ENCODE data around the gene CNEP1R1. TPM values are rescaled to one million over a fixed set of nuclear protein-coding genes. Genes with fewer than 3 reads are reported as not detected.

CNEP1R1 gene
- total and polyA plus RNA-seq, 5 donors, result 14.1 to 20.6 (median 17.7) TPM

DNA sequence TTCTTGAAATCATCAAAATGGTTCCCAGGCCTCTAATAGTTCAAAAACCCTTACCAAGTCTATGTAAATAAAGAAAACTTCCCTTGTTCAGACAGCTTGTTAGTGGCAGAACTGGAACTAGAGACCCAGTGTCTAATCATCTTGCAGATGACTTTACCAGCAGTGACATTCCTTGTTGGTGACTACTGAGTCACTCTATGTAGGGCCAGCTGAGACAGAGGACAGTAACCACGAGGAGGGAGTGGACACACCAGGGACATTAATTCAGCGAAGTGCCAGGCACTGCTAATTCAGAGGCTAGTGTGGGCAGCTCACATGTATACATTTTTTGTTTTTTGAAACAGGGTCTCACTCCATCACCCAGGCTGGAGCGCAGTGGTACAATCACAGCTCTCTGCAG lies 34.6 kb downstream of the CNEP1R1 start:
- peaks cover 2% of the 10 kb centered on the region for H3K9me3 ChIP-seq (ENCODE audit: control insufficient read depth, low read length)
- no peak overlapping the region for H3K27ac ChIP-seq (ENCODE audit: low read length)
- H3K27me3 ChIP-seq (ENCODE audit: control insufficient read depth, insufficient read depth), result no peaks in the 10 kb centered on the region
- no peak overlapping the region for H3K4me3 ChIP-seq (ENCODE audit: low read length)
- ATAC-seq (no peak), DNase-seq (no peak)
- H3K4me1 ChIP-seq (ENCODE audit: control insufficient read depth, insufficient read depth, low read length), result no peaks in the 10 kb centered on the region
- intact Hi-C loops (cut with DNase I), result no loop called here
- 61% methylated on average over 3 of the region's 3 CpGs for WGBS

DNA sequence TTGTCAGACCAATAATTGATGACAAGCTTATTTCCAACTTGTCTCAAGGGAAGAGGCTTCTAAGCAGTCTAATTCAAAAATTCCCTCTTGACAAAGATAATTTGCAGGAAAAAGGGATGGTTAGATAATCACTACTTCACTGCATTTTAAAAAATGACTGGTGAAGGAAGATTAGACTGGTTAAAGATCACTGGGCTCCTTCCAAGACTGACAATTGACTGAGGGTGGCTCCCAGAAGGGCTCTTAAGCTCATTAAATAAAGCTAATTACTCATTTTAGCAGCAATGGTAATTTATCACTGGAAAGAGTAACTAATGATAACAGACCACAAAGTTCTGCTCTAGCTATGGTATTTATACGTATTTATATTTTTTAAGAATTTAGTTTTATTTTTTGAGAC lies 36.3 kb downstream of the CNEP1R1 start:
- intact Hi-C loops (cut with DNase I), result no loop called here
- DNase-seq, result no peak

DNA sequence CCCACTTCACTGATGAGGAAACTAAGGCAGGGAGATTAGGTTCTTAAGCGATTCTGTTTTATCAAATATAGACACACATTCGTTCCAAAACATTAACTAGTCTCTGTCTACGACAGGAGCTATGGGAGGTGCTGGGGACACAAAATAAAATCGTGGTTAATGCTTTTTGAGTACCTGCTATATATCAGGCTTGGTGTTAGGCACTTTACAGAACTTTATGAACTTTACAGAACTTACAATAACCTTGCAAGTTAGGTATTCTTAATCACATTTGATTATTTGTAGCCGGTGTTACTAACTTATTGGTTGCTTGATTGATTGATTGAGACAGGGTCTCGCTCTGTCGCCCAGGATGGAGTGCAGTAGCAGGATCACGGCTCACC lies 40.2 kb downstream of the CNEP1R1 start:
- intact Hi-C loops (cut with DNase I), result no loop called here
- ATAC-seq, result no peak
- H3K9me3 ChIP-seq (ENCODE audit: control insufficient read depth, low read length), result no peaks in the 10 kb centered on the region
- no peak for DNase-seq
- peak overlapping the region; percentile 23 for H3K4me3 ChIP-seq (ENCODE audit: low read length)
- peak overlapping the region; percentile 59 for H3K27ac ChIP-seq (ENCODE audit: low read length)
- no peaks in the 10 kb centered on the region for H3K27me3 ChIP-seq (ENCODE audit: control insufficient read depth, insufficient read depth)
- peaks cover 6% of the 10 kb centered on the region for H3K4me1 ChIP-seq (ENCODE audit: control insufficient read depth, insufficient read depth, low read length)
- WGBS, result 81% methylated on average over 8 of the region's 8 CpGs

More for the DNA sequence above, 36.3 kb downstream of the CNEP1R1 start:
- peaks cover under 1% of the 10 kb centered on the region for H3K9me3 ChIP-seq (ENCODE audit: control insufficient read depth, low read length)
- H3K27ac ChIP-seq (ENCODE audit: low read length), result no peak overlapping the region
- H3K4me1 ChIP-seq (ENCODE audit: control insufficient read depth, insufficient read depth, low read length), result no peaks in the 10 kb centered on the region
- ATAC-seq, result no peak
- 44% methylated on average over 1 of the region's 1 CpG for WGBS
- H3K27me3 ChIP-seq (ENCODE audit: control insufficient read depth, insufficient read depth), result no peaks in the 10 kb centered on the region
- H3K4me3 ChIP-seq (ENCODE audit: low read length), result no peak overlapping the region

DNA sequence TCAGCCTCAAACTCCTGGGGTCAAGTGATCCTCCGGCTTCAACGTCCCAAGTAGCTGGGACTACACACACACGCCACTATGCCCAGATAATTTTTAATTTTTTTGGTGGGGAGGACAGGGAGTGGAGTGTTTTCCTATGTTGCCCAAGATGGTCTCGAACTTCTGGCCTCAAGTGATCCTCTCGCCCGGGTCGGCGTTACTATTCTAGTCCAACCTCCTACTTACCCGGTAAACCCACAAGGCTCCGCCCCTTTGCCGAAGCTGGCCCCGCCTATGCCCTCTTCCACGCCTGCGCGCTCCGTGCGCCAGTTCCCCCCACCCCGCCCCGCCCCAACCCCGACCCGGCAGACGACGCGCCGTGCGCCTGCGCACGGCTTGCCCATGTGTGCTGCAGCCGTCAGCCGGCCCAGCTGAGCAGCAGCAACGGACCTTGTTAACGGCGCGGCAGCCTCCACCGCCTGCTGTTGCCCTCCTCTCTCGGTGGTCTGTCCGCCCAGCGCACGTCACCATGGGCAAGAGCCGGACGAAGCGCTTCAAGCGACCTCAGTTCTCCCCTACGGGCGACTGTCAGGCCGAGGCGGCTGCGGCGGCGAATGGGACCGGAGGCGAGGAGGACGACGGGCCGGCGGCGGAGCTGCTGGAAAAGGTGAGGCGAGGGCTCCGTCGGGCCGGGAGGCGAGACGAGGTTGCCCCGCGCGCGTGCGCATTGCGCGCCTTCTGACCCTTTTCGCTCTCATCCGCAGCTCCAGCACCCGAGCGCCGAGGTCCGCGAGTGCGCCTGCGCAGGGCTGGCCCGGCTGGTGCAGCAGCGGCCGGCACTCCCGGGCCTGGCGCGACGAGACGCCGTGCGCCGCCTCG lies 40.8 kb downstream of the CNEP1R1 start, which contains the start of gene HEATR3:
HEATR3 (plus strand) TSS at position 347 of the 858 bp plus-strand sequence; CDS start at position 509, 162 bp downstream.
- no peaks in the 10 kb centered on the region for H3K27me3 ChIP-seq (ENCODE audit: control insufficient read depth, insufficient read depth)
- H3K9me3 ChIP-seq (ENCODE audit: control insufficient read depth, low read length), result no peaks in the 10 kb centered on the region
- H3K4me3 ChIP-seq (ENCODE audit: low read length), result peak within 1 kb of the TSS; percentile 72
- peak within 1 kb of the TSS; percentile 97 for H3K27ac ChIP-seq (ENCODE audit: low read length)
- ATAC-seq, result peak; percentile 98
- peak; percentile 93 to 98 (median 97) for DNase-seq
- intact Hi-C loops (cut with DNase I), result no loop called here
- peaks cover 6% of the 10 kb centered on the region for H3K4me1 ChIP-seq (ENCODE audit: control insufficient read depth, insufficient read depth, low read length)
- WGBS, result 2% methylated on average over 90 of the region's 91 CpGs

DNA sequence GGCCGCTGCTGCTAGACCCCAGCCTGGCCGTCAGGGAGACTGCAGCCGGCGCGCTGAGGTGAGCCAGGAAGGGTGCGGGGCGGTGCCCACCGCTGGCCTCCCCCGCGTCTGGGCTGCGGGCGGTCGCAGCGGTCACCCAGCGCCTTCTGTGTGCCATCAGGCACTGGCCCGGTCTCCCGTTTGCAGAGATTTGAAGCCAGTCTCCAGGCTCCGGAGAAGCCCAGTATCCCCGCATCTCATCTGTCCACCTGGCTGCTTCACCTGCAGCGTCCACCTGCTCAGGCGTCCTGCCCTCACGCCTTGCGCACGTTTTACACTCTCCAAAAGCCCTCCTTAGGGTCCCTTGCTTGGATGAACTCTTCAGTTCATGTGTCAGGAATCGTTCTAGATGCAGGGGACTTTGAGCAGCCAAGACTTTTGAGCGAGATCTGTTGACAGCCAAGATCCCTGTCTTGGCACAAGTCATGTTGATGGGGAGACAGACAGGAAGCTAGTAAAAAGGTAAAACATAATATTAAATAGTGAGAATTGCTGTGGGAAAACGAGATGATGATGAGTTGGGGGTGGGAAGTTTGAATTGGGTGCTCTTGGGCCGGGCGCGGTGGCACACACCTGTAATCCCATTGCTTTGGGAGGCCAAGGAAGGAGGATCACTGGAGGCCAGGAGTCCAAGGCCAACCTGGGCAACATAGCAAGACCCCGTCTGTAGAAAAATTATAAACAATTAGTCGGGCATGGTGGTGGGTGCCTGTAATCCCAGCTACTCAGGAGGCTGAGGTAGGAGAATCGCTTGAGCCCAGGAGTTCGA lies 41.7 kb downstream of the CNEP1R1 start:
- Histone ChIP-seq H3K9me3 (ENCODE audit: control insufficient read depth, low read length) (no peaks in the 10 kb centered on the region), H3K4me3 (ENCODE audit: low read length) (peak overlapping the region; percentile 72), H3K4me1 (ENCODE audit: control insufficient read depth, insufficient read depth, low read length) (peaks cover 6% of the 10 kb centered on the region), H3K27ac (ENCODE audit: low read length) (peak overlapping the region; percentile 16), H3K27me3 (ENCODE audit: control insufficient read depth, insufficient read depth) (no peaks in the 10 kb centered on the region)
- intact Hi-C loops (cut with DNase I), result no loop called here
- no peak for ATAC-seq
- no peak for DNase-seq
- WGBS, result 26% methylated on average over 34 of the region's 34 CpGs

DNA sequence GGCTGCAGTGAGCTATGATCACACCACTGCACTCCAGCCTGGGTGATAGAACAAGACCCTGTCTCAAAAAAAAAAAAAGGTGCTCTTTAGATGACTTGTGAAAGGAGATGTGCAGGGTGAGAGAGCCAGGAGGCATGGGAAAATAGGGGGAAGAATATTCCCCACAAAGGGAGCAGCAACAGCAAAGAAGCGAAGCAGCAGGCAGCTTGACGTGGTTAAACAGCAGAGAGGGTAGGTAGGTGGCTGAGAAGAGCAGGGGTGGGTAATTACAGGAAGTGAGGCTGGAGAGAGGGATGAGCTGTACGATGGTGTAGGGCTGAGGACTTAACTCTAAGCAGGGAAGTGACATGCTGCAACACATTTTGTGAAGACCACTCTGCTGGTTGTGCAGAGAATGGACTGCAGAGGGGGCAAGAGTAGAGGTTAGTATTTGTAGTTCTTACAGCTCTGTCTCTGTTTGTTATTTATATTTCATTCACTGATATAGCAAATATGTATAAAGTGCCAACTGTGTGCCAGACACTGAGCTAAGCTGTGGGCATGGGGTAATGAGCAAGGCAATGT lies 42.3 kb downstream of the CNEP1R1 start:
- Histone ChIP-seq H3K4me1 (ENCODE audit: control insufficient read depth, insufficient read depth, low read length) (peaks cover 6% of the 10 kb centered on the region), H3K4me3 (ENCODE audit: low read length) (no peak overlapping the region), H3K27ac (ENCODE audit: low read length) (no peak overlapping the region), H3K9me3 (ENCODE audit: control insufficient read depth, low read length) (no peaks in the 10 kb centered on the region), H3K27me3 (ENCODE audit: control insufficient read depth, insufficient read depth) (no peaks in the 10 kb centered on the region)
- ATAC-seq (no peak), DNase-seq (no peak)
- intact Hi-C loops (cut with DNase I), result no loop called here
- 43% methylated on average over 3 of the region's 3 CpGs for WGBS

DNA sequence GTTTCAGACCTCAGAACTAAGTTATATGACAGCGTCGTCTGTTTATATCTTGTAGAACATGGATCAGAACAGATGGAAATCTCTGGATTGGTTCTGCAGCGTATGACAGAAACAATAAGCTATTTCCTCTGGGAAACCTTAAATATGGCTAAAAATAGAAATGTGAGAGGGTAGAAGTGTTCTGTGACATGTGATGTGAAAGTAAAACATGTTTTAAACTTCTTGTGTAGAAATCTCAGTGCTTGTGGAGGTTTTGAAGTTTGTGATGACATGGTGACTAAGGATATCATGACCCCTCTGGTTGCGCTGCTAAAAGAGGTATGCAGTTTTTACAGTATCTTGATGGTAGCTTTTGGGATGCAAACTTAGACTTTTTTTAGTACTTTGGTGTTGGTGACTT lies 43.5 kb downstream of the CNEP1R1 start:
- ATAC-seq (no peak), DNase-seq (no peak)
- no peaks in the 10 kb centered on the region for H3K27me3 ChIP-seq (ENCODE audit: control insufficient read depth, insufficient read depth)
- no peak overlapping the region for H3K4me3 ChIP-seq (ENCODE audit: low read length)
- intact Hi-C loops (cut with DNase I), result no loop called here
- peaks cover 6% of the 10 kb centered on the region for H3K4me1 ChIP-seq (ENCODE audit: control insufficient read depth, insufficient read depth, low read length)
- H3K27ac ChIP-seq (ENCODE audit: low read length), result no peak overlapping the region
- 74% methylated on average over 4 of the region's 4 CpGs for WGBS
- no peaks in the 10 kb centered on the region for H3K9me3 ChIP-seq (ENCODE audit: control insufficient read depth, low read length)

DNA sequence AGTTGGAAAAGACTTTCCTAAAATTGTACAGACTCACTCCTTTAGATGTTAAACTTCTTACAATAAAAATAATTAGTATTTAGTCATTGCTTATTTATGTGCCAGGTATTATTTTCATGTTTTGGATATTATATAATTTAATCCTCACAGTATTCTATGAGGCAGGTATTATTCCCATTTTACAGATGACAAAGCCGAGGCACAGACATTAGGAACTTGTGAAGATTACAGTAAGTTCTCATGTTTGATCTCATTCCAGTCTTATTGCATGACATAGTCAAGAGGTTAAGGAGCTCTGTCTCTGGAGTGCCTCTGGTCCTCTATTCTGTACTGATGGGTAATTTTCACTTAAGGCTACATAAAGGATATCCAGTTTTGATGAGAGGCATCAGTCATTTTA lies 44.0 kb downstream of the CNEP1R1 start:
- intact Hi-C loops (cut with DNase I), result no loop called here
- 96% methylated on average over 1 of the region's 1 CpG for WGBS
- Histone ChIP-seq H3K27ac (ENCODE audit: low read length) (no peak overlapping the region), H3K4me1 (ENCODE audit: control insufficient read depth, insufficient read depth, low read length) (peaks cover 6% of the 10 kb centered on the region), H3K9me3 (ENCODE audit: control insufficient read depth, low read length) (no peaks in the 10 kb centered on the region), H3K27me3 (ENCODE audit: control insufficient read depth, insufficient read depth) (no peaks in the 10 kb centered on the region), H3K4me3 (ENCODE audit: low read length) (no peak overlapping the region)
- DNase-seq (no peak), ATAC-seq (no peak)

DNA sequence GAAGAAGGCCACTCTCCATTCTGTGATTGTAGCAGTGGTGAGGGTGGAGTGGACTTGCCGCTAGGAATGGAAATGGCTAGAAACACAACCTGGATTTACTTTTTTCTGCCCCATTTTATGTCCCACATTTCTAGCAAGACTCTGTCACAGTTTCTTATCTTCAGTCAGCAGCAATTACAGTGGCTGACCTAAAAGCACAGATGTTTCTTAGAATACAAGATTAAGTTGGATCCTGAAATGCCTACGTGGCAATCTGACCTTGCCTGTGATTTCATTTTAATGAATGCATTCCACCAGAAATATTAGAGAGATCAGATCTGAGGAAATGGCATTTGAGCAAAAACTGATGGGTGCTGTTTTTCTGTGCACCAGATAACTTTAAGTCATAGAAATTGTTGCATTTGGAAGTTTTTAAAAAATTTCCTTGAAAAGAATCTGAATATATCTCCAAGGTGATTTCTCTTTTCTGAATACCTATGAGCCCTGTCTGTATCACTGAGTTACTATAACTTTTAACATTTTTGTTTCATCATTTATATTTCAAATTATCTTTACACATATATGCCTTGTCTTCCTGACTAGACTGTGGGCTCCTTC lies 46.1 kb downstream of the CNEP1R1 start:
- ATAC-seq, result no peak
- no peak for DNase-seq
- Histone ChIP-seq H3K27me3 (ENCODE audit: control insufficient read depth, insufficient read depth) (no peaks in the 10 kb centered on the region), H3K27ac (ENCODE audit: low read length) (no peak overlapping the region), H3K4me3 (ENCODE audit: low read length) (no peak overlapping the region), H3K4me1 (ENCODE audit: control insufficient read depth, insufficient read depth, low read length) (peaks cover 6% of the 10 kb centered on the region), H3K9me3 (ENCODE audit: control insufficient read depth, low read length) (no peaks in the 10 kb centered on the region)
- WGBS, result 68% methylated on average over 2 of the region's 2 CpGs
- intact Hi-C loops (cut with DNase I), result no loop called here

DNA sequence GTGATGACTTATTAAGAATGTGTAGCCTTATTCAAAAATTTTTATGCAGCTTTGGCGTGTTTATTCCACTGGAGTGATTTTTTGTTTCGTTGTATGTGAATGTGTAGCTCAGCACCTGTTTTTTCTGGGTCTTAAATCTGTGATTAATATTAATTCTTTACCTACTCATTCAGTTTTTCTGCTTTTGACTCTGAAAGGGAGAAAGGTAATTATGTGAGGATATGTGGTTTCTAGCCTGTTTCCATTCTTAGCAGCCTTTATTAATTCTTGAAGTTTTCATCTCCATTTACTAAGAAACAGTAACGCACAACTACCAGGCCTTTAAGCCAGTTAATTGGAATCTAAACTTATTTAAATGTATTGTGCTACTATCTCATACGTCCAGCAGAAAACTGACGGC lies 47.7 kb downstream of the CNEP1R1 start:
- Histone ChIP-seq H3K27ac (ENCODE audit: low read length) (no peak overlapping the region), H3K4me3 (ENCODE audit: low read length) (no peak overlapping the region), H3K27me3 (ENCODE audit: control insufficient read depth, insufficient read depth) (no peaks in the 10 kb centered on the region), H3K9me3 (ENCODE audit: control insufficient read depth, low read length) (no peaks in the 10 kb centered on the region), H3K4me1 (ENCODE audit: control insufficient read depth, insufficient read depth, low read length) (peaks cover 3% of the 10 kb centered on the region)
- intact Hi-C loops (cut with DNase I), result no loop called here
- DNase-seq (no peak), ATAC-seq (no peak)
- WGBS, result 92% methylated on average over 5 of the region's 5 CpGs
